ENCODE data around the gene SPPL3. TPM values are rescaled to one million over a fixed set of nuclear protein-coding genes. Genes with fewer than 3 reads are reported as not detected.

SPPL3 gene
- polyA plus RNA-seq, 1 of the 3 experiments (the other 2 are of a cell fraction), result 18.8 TPM

GRCh38 chr12:120940006-120940405 is 35.8 kb upstream of the SPPL3 start (continued):
- TF ChIP-seq POLR2AphosphoS5 (IDR thresholded peaks at IDR 0.05; ENCODE audit: low read depth, low read length) (no peak), GABPA (IDR thresholded peaks at IDR 0.05; ENCODE audit: low read depth) (no peak), JUND (IDR thresholded peaks at IDR 0.05) (no peak)
- TF ChIP-seq, protein P1, sequence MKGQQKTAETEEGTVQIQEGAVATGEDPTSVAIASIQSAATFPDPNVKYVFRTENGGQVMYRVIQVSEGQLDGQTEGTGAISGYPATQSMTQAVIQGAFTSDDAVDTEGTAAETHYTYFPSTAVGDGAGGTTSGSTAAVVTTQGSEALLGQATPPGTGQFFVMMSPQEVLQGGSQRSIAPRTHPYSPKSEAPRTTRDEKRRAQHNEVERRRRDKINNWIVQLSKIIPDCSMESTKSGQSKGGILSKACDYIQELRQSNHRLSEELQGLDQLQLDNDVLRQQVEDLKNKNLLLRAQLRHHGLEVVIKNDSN (IDR thresholded peaks at IDR 0.05; ENCODE audit: borderline replicate concordance, low read depth), result no peak
- TF ChIP-seq, protein P2, sequence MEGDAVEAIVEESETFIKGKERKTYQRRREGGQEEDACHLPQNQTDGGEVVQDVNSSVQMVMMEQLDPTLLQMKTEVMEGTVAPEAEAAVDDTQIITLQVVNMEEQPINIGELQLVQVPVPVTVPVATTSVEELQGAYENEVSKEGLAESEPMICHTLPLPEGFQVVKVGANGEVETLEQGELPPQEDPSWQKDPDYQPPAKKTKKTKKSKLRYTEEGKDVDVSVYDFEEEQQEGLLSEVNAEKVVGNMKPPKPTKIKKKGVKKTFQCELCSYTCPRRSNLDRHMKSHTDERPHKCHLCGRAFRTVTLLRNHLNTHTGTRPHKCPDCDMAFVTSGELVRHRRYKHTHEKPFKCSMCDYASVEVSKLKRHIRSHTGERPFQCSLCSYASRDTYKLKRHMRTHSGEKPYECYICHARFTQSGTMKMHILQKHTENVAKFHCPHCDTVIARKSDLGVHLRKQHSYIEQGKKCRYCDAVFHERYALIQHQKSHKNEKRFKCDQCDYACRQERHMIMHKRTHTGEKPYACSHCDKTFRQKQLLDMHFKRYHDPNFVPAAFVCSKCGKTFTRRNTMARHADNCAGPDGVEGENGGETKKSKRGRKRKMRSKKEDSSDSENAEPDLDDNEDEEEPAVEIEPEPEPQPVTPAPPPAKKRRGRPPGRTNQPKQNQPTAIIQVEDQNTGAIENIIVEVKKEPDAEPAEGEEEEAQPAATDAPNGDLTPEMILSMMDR (IDR thresholded peaks at IDR 0.05), result no peak

GRCh38 chr12:120939523-120939922 is 35.4 kb upstream of the SPPL3 start:
- no peaks in the 10 kb centered on the region for H3K79me2 ChIP-seq (ENCODE audit: insufficient read depth)
- no peaks in the 10 kb centered on the region for H3F3A ChIP-seq (replicated peaks; ENCODE audit: insufficient read depth)
- no peak overlapping the region for H3K27ac ChIP-seq (ENCODE audit: low read depth in 2 of 2, low read length in 1 of 2)
- no peak overlapping the region for H3K4me3 ChIP-seq (ENCODE audit: low read depth in 2 of 2, low read length in 1 of 2)
- no peaks in the 10 kb centered on the region for H3K9me3 ChIP-seq
- no peak overlapping the region for H3K9ac ChIP-seq
- no peak overlapping the region for H3K4me2 ChIP-seq
- H3K4me1 ChIP-seq (ENCODE audit: control insufficient read depth in 1 of 2, insufficient read depth in 2 of 2, low read depth in 1 of 2, low read length in 1 of 2), result no peaks in the 10 kb centered on the region
- H3K27me3 ChIP-seq (ENCODE audit: insufficient read depth), result no peaks in the 10 kb centered on the region; the same call in 1 of the 2 replicates
- DNase-seq, result no peak
- H3K36me3 ChIP-seq (replicated peaks in 1 of 2; ENCODE audit: control insufficient read depth in 1 of 2, insufficient read depth in 2 of 2, low read length in 1 of 2), result no peaks in the 10 kb centered on the region
- H4K20me1 ChIP-seq (ENCODE audit: insufficient read depth), result no peaks in the 10 kb centered on the region
- H2AFZ ChIP-seq (ENCODE audit: low read depth), result no peak overlapping the region
- H3K9me2 ChIP-seq, result no peaks in the 10 kb centered on the region
- POLR2A ChIA-PET, result interaction anchor here (0.7 kb wide), 1 partner anchor 238 kb away, joined by 3 read pairs; no protein-coding TSS in a partner anchor
- CTCF ChIA-PET, result interaction anchor here (0.6 to 2.3 kb wide), 7 partner anchors 25 to 818 kb away, joined by 3 to 9 read pairs (median 3); no protein-coding TSS in a partner anchor
- WGBS (ENCODE audit: low lambda C conversion rate), result 23% methylated on average over 3 of the region's 3 CpGs
- TF ChIP-seq, protein P1 (IDR thresholded peaks at IDR 0.05; ENCODE audit: borderline replicate concordance, low read depth), result no peak
- no peak for TF ChIP-seq EP300 (IDR thresholded peaks at IDR 0.05; ENCODE audit: borderline replicate concordance in 1 of 2, low read depth in 1 of 2, low read length in 1 of 2)
- no peak for TF ChIP-seq PBX3 (IDR thresholded peaks at IDR 0.05)
- TF ChIP-seq RFX5 (IDR thresholded peaks at IDR 0.05; ENCODE audit: low read length), result no peak
- no peak for TF ChIP-seq RAD21 (IDR thresholded peaks at IDR 0.05; ENCODE audit: low read length)
- TF ChIP-seq POLR2AphosphoS5 (IDR thresholded peaks at IDR 0.05; ENCODE audit: low read depth, low read length), result no peak
- no peak for TF ChIP-seq SMC3 (IDR thresholded peaks at IDR 0.05; ENCODE audit: low read depth, low read length)
- no peak for TF ChIP-seq TAF1 (IDR thresholded peaks at IDR 0.05; ENCODE audit: borderline replicate concordance, low read depth, low read length)
